HCT116 (cell line): Measurements from ENCODE around the gene PDE4D.

Source experiments
- ELF1 ChIP-seq: IDR thresholded peaks from 2 replicates; pipeline ENCODE4 v1.6.1; 2012; ENCODE audit warnings: low read depth, borderline replicate concordance
- EZH2 ChIP-seq: fragments of 200-600 bp; sonication (generic); IDR thresholded peaks from 2 replicates; pipeline ENCODE4 v1.6.1; 2017; ENCODE audit warnings: antibody characterized with exemption, mixed run types
- EZH2phosphoT487 ChIP-seq: fragments of 200-600 bp; IDR thresholded peaks from 2 replicates; pipeline ENCODE4 v1.6.1; 2018; ENCODE audit warnings: antibody characterized with exemption, borderline replicate concordance
- JUND ChIP-seq: IDR thresholded peaks from 2 replicates; pipeline ENCODE4 v1.6.1; 2012
- MAX ChIP-seq: IDR thresholded peaks from 2 replicates; pipeline ENCODE4 v1.6.1; 2012
- POLR2A ChIP-seq: IDR thresholded peaks from 2 replicates; pipeline ENCODE4 v1.7.0; 2011; ENCODE audit warnings: borderline replicate concordance; ENCODE audit not compliant: insufficient read depth, insufficient read length; ENCODE audit errors: extremely low read depth
- POLR2AphosphoS5 ChIP-seq: IDR thresholded peaks from 2 replicates; pipeline ENCODE4 v1.6.1; 2011; ENCODE audit warnings: mild to moderate bottlenecking, low read depth, low read length, moderate library complexity
- RAD21 ChIP-seq: IDR thresholded peaks from 2 replicates; pipeline ENCODE4 v1.6.1; 2012; ENCODE audit warnings: low read depth, mild to moderate bottlenecking
- SP1 ChIP-seq: IDR thresholded peaks from 2 replicates; pipeline ENCODE4 v1.6.1; 2012; ENCODE audit warnings: low read depth
- ZFX ChIP-seq: fragments of 450-650 bp; IDR thresholded peaks from 2 replicates; pipeline ENCODE4 v1.6.1; 2017
- ZNF274 ChIP-seq: fragments of 200-500 bp; sonication (Bioruptor generic); IDR thresholded peaks from 2 replicates; pipeline ENCODE4 v1.6.1; 2014; ENCODE audit warnings: mild to moderate bottlenecking, low read depth, low read length, inconsistent platforms
- TF ChIP-seq, protein P1 (sequence below), 3 experiments: fragments of 200-600 bp in 1 of 3; sonication (generic) in 1 of 3; IDR thresholded peaks in 2 of 3; conservative IDR thresholded peaks in 1 of 3; 2 replicates each; pipeline ENCODE4 v1.5.1; 2012 to 2017; ENCODE audit warnings: low read depth in 2 of 3, low read length in 2 of 3, antibody characterized with exemption in 1 of 3, borderline replicate concordance in 1 of 3, control low read depth in 1 of 3, mild to moderate bottlenecking in 1 of 3, mixed read lengths in 1 of 3, mixed run types in 1 of 3, moderate library complexity in 1 of 3; ENCODE audit not compliant: insufficient read depth in 1 of 3

GRCh38 chr5:59090323-59090722, 803.2 kb downstream of the PDE4D start:
- TF ChIP-seq, protein P1, sequence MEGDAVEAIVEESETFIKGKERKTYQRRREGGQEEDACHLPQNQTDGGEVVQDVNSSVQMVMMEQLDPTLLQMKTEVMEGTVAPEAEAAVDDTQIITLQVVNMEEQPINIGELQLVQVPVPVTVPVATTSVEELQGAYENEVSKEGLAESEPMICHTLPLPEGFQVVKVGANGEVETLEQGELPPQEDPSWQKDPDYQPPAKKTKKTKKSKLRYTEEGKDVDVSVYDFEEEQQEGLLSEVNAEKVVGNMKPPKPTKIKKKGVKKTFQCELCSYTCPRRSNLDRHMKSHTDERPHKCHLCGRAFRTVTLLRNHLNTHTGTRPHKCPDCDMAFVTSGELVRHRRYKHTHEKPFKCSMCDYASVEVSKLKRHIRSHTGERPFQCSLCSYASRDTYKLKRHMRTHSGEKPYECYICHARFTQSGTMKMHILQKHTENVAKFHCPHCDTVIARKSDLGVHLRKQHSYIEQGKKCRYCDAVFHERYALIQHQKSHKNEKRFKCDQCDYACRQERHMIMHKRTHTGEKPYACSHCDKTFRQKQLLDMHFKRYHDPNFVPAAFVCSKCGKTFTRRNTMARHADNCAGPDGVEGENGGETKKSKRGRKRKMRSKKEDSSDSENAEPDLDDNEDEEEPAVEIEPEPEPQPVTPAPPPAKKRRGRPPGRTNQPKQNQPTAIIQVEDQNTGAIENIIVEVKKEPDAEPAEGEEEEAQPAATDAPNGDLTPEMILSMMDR (IDR thresholded peaks at IDR 0.05 in 2 of 3, conservative IDR thresholded peaks at IDR 0.05 in 1 of 3; ENCODE audit: borderline replicate concordance in 1 of 3, insufficient read depth in 1 of 3, low read depth in 2 of 3, low read length in 2 of 3), result no peak
- no peak for TF ChIP-seq SP1
- no peak for TF ChIP-seq POLR2A
- TF ChIP-seq EZH2phosphoT487, result no peak
- no peak for TF ChIP-seq EZH2
- TF ChIP-seq MAX, result no peak
- no peak for TF ChIP-seq ZNF274
- no peak for TF ChIP-seq JUND
- TF ChIP-seq RAD21, result no peak
- TF ChIP-seq POLR2AphosphoS5, result no peak
- no peak for TF ChIP-seq ZFX
- no peak for TF ChIP-seq ELF1
